Urothelium cell line (cell line): ENCODE measurements around the gene TRIM15.
A peak's percentile ranks its signal among the peaks of the same experiment; 100 is the strongest.

Experiments used
- DNase-seq: peaks from one replicate; pipeline ENCODE4 v3.0.0; 2011; ENCODE audit warnings: low spot score, mixed read lengths
- FAIRE-seq: peaks from 2 replicates; lab custom pipeline; 2011; peaks lifted over from hg19 to GRCh38; lab: Jason Lieb, UNC

TRIM15 gene

DNA sequence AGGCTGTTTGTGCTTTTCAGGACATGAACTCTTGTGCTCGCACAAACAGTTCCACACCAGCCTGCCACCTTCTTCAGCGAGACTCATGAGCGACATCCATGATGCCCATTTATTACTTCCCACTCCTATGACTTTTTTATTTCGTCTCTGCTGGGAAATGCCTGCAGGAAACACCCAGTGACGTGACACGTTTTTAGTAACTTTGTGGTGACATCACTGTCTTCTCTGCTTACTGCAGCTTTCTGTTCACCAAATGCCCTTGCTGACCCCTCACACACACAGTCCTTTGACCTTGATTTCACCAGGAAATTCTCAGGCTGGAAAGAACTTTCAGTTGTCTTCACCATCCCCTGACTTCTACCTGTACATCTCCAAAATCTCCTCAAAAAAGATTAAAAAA, 18.5 kb upstream of the TRIM15 start:
- DNase-seq, result no peak
- no peak for FAIRE-seq

DNA sequence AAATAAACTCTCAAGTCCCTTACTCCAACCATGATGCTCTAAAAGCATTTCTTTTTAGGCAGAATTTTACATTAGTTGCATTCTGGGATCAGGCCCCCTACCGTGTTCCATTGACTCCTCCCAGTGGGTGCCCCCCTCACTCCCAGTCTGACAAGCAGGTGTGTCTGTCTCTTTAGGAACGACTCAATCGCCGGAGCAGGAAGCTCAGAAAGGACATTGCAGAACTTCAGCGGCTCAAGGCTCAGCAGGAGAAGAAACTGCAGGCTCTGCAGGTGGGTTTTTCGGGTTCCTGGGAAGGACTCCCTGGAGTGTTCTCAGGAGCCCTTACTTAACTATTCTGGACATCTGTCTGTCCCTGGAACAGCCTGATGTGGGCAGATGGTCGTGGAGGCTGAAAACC, 17.5 kb upstream of the TRIM15 start:
- FAIRE-seq, result no peak

DNA sequence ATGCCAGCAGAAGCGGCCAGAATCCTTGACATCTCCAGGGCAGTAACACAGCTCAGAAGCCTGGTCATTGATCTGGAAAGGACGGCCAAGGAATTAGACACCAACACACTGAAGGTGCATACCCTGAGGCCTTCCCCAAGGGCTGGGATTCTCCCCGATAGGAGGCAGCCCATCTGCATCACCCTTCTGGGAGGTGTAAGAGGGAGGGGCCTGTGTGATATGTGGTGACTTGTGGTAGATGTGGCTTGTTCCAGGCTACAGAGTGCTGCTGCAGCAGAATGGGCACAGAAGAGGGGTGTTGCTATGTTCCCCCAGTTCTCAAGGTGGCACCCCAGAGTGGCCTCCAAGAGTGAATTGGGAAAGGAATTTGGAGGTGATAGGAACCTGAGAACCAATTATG, 16.2 kb upstream of the TRIM15 start:
- FAIRE-seq, result no peak
- no peak for DNase-seq

More for the DNA sequence above, 17.5 kb upstream of the TRIM15 start:
- no peak for DNase-seq

DNA sequence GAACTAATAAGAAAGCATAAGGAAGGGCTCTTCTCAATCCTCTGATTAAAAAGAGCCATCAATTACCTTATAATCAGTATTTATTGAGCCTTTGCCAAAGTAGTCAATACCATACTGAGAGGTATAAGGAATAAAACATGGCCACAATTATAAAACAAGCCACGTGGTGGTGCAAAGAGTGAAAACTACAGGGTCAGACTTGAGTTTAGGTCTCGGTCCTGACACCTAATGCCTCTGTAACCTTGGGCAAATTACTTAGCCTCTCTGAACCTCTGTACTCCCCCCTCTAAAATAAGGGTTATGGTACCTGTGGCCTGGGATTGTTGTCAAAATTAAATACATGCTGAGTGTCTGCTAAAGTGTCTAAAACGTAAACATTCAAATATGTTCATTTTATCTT, 14.1 kb upstream of the TRIM15 start:
- DNase-seq (no peak), FAIRE-seq (no peak)

DNA sequence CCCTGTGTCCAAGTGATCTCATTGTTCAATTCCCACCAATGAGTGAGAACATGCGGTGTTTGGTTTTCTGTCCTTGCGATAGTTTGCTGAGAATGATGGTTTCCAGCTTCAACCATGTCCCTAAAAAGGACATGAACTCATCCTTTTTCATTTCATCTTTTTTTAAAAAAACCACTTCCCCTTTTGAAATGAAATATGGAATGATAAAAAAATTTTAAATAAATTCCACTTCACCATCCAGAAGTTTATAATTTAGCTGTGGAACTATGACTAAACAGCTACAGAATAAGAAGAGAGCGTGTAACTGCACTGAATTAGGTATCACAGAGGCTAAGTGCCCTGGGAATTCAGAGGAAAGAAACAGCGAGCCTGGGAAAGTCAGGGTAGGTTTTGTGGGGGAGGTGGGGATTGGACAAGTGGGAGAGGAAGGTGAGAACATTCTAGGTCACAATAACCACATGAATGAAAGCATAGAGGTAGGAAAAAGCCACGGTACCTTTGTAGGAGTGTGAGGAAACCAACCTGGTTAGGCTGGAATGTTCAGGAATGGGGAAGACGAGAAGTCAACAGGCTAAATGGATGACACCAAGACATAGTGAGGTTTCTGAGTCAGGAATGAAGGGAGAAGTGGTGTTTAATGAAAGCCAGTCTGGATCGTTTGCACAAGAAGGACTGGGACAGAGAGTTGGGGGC, 13.3 kb upstream of the TRIM15 start:
- DNase-seq (no peak), FAIRE-seq (no peak)

DNA sequence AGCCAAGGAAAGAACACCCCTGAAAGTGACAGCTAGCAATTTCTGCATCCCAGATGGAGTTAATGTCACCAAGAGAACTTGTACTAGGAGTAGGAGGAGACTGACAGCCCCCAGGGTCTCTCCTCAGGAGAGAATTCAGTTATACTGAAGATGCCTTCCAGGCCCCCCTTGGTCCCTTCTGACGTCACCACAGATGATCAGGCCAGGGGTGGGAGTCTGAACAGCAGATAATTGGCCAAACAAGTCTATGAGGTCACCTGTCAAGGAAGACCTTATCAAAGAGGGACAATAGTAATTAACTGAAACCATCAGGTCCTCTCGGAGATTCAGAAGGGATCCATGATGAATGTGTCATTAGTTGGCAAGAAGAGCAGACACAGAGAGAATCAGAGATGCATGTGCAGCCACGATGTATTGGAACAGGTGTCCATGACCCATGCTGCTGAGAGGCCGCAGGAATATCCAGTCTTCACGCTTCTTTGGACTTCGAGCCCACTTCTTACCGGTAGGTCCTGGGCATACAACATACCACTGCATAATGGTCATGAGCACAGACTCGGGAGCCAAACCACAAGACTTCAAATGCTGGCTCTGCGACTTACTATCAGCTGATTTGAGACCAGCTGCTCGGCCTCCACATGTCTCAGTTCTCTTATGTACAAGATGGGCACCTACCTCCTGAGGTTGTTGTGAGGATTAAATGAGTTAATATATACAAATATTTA, 12.5 kb upstream of the TRIM15 start:
- FAIRE-seq, result no peak
- DNase-seq, result no peak

DNA sequence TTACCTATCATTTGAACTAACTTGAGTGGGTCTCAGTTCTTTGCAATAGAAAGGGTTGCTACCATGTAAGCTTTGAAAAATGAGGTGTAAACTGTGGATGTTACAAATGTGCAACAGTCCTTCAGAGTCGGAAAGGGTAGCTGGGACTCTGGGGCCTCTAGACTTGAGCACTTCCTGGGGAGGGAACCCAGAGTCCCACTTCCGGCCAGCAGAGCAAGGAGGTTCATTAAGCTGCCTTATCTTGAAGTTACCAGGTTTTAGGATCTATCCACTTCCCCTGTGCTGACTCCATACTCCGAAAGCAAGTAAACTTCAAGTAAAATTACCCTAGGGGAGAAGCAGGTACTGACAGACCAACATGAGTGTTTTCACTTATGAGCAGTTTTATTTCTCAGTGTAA, 11.8 kb upstream of the TRIM15 start:
- no peak for FAIRE-seq

DNA sequence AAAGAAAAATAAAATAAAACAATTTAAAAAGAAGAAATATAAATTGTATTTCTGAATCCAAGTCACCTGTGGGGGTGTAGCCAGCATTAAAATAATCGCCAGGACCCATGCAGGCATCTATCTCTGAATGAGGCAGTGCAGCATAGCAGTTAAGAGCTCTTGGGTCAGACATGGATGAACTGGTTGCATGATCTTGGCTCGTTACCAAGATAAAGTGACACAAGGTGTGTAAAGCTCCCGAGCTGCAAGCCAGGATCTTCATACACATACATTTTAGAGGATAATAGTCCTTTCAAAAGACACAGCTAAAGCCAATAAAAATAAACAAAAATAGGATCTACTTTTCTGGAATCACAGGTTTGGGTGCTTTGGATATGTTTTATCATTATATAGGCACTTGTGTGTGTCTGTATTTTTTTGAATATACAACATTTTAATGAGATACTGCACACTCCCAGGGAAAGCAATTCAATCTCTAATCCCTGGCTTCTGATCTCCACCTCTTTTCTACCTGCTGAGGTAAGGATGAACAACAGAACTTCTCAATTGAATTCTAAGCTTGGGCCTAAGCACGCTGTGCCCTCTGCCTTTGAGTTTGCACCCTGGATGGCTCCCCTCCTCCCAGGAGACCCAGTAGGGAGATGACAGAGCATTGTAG, 11.2 kb upstream of the TRIM15 start:
- FAIRE-seq (no peak), DNase-seq (no peak)

More for the DNA sequence above, 11.8 kb upstream of the TRIM15 start:
- no peak for DNase-seq

DNA sequence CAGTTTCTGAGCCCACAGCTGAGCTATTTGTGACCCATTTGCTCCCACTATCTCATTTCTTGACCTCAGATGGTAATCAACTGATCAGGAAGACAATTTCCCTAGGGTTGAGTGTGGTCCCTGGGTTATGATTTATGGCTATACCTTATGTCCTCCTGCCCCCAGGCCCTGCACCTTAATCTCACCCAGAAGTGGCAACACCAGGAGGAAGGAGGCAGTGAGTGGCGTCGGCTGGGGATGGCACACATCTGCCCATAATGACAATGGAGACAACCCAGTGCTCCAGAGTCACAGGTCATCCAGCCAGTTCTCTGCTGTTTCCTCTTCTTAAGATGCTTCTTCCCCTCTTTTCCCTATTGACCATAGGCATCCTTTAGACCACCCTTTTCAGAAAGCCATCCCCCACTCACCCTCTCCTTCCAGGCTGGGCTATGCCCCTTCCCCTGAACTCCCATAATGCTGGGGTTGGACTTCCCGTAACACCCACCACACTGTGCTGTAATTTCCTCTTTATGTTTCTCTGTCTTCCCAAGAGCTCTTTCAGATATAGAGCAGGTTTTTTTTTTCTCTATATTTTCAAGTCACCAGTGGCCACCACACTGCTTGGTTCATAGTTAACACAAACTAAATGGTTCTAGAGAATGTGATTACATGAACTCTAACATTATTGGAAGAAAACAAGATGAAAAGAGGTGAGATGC, 10.3 kb upstream of the TRIM15 start:
- no peak for FAIRE-seq

DNA sequence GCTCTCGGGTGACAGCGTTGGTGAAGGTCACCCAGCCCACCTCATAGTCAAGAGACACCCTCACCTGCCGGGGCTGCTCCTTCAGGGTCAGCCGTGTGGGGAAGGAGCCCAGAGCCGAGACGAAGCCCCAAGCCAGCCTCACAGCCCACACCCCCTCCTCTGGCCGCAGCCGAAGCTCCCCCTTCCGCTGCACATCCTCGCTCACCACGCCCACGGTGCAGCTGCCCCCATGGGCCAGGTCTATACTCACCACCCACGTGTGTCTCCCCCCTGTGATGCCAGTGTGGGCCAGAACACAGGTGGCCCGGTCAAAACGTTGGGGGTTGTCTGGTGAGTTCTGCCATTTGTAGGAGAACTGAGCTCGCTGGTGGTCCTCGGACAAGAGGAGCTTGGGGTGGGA, 9.3 kb upstream of the TRIM15 start:
- no peak for FAIRE-seq
- no peak for DNase-seq

More for the DNA sequence above, 10.3 kb upstream of the TRIM15 start:
- no peak for DNase-seq

DNA sequence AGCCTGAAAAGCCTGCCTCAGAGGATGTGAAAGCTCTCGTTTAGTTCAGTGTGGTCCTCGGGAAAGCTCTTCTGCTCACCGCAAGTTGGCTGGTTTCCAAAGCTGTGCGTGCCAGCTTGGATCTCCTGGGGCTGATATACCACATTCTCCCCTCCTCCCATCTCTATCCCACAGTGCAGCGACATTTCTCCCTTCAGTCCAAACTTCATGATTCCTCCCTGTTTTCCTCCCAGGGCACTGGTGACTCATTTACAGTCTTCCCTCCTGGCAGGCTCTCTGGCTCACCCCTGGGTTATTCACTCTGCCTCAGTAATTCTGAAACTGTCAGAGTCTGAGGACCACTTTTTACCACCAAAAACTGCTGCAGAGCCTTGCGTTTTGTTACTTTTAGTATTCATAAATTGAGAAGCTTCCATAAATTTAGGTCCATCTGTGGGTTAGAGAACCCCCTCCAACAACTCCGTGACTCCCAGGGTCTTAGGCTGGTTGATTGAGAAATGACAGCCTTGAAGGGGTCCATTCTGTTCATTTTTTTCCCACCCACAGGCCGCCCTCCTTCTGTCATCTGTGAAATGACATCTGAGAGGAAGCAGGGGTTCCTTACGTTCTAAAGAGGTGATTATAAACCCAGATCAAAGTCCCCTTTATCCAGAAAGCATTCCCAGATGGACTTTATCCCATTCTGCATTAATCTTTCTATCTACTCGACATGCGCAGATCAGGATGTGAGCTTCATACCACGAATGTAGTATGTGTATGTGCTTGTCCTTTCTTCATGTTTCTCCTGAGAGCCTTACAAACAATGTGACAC, 8.4 kb upstream of the TRIM15 start:
- DNase-seq, result peak; percentile 84
- FAIRE-seq, result peak; percentile 66

DNA sequence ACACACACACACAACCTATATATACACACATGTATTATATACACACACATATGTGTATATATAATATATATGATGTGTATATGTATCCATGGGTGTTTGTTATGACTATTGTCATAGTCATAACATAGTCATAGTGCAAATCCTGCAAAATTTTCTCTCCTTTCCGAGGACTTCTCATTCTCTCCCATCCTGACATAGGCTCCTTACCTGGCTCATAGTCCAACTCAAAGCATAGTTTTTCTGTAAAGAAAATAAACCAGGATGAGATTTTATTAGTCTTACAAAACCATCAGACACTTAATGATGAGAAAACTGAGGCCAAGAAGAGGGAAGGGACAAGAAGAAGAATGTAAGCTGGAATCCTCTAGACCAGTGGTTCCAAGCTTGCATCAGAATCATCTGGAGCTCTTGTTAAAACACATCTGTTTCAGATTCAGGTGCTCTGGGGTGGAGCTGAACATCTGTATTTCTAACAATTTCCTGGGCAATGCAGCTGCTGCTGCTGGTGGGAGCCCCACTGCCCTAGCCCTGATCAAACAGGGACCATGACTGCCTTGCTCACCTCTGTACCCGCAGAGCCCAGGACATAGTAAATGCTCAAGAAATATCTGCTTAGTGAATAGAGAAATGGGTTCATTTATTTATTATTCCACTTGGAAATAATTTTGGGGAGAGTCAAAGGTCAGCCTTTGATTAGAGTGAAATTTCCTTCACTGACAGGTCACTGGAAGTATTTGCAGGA, 7.7 kb upstream of the TRIM15 start:
- FAIRE-seq (no peak), DNase-seq (no peak)

DNA sequence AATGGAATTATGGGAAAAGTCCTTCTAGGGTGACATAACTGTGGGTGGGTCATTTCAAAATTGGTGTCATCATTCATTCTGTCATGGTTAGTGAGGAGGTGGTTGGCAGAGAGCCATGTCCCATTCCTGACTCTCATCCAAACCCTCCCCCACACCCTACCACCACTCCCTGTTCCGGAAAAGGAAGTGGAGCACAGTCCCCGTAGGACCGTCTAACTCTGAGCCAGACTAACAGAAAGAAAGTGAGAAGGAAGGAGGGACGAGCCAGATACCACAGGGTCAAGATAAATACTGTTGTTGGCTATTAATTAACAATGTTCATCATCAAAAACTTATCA, 7.1 kb upstream of the TRIM15 start:
- DNase-seq (peak; percentile 68), FAIRE-seq (peak; percentile 32)

DNA sequence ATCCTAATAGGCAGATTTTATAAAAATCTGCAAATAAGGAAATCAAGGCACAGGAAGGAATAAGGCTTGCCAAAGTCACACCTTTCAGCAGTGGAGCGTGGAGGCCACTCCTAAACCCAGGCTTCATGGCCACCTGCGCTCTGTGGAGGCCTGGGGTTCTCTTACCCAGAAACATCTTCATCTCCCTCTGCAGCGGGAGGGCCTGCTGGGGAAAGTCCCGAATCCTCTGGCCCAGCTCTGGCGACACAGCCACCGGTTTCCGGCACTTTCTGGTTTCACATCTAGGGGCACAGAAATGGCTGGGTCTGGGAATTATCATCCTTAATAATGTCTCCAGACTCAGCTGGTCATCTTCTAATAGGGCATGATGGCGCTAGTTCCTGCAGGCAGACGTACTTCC, 6.6 kb upstream of the TRIM15 start:
- DNase-seq, result no peak
- FAIRE-seq, result no peak

DNA sequence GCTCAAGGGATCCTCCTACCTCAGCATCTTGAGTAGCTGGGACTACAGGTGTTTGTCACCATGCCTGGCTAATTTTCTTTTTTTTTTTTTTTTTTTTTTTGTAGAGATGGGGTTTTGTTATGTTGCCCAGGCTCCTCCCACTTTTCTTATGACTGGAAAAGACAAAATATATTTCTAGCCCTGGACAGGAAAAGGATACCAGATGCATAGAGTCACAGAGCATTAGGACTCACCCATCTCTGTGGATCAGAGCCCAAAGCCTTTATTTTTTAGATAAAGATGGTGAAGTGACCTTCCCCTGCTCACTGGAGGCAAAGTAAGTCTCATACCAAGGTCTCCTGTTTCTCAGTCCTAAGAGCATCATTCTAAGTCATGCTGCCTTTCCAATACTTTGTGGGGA, 5.8 kb upstream of the TRIM15 start:
- no peak for DNase-seq
- FAIRE-seq, result no peak

DNA sequence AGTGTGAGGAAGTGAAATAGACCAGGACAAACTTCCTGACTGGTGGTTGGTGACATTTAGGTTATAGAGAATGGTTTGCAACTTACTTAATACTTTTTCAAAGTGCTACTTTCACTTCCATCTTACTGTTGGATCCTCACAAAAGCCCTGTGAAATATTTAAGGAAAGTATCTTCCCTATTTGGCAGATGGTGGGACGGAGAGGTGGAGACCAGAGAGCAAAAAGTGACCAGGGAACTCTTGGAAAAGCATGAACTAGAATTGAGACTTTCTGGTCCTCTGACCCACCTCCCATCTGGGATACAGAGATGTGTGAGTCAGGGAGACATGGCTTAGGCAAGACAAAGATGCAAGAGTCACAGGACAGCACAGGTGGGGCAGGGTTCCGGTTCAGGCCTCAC, 5.3 kb upstream of the TRIM15 start:
- FAIRE-seq (no peak), DNase-seq (no peak)

DNA sequence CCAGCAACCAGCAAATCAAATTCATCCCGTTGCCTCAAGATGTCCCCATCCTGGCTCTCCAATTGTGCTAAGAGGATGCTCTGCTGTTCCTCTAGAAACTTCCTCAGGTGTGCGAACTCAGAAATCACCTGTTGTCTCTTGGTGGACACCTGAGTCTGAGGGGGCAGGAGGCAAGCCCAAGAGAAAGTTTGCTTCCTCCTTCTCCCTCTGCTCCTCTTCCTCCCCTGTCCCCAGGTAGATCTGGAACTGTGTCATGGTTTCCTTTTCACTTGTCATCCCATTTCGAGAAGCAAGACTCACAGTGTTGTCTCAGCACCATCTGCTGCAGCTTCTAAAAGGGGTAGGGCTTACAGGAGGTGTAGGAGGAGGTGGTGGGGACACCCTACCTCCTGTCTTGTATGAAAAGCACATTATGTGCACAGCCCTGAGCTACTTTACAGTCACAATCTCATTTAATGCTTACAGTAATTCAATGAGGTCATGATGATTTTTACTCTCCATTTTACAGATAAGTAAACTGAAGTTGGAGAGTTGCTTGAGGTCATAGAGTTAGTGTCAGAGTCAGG, 4.8 kb upstream of the TRIM15 start:
- FAIRE-seq, result no peak
- DNase-seq, result no peak

DNA sequence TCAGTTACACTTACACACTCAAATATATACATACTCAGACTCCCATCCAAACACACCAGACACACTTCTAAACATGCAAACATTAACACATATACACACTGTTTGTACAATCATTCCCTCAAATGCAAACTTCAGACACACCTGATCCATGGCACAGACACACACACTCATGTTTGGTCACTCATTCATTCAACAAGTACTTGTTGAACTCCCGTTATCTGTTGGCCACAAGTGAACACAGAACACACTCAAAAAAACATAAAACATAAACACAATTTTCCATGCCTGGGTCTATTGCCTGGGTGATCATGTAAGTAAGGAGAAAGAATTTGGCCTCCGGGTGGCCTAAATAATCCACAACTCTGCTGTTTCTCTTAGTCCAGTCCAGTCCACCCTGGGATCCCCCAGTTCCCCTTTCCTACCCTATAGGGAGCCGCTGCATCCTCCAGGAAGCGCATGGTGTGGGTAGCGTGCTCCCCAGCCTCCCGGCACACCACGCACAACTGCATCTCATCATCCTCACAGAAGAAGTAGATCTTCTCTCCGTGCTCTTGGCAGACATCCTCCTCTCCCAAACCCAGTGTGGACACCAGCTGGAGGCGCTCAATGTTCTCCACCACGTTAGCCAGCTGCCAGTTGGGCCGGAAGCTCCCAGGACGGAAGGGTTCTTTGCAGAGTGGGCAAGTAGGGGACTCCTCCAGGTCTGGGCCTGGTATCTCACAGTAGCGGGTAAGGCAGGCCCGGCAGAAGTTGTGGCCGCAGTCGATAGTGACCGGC, 3.1 kb upstream of the TRIM15 start:
- DNase-seq, result no peak
- no peak for FAIRE-seq
